Esophagus squamous epithelium (tissue), 4 donors: ENCODE measurements around the gene DGLUCY.

ENCODE experiments used
- CTCF ChIP-seq, 6 experiments: fragments of 450-650 bp in 4 of 6; fragments of 200-600 bp in 2 of 6; sonication (generic) in 2 of 6; IDR thresholded peaks; one replicate each; pipeline ENCODE4 v1.5.1; 2016 to 2019; ENCODE audit warnings: antibody characterized with exemption in 6 of 6, mild to moderate bottlenecking in 4 of 6, moderate library complexity in 4 of 6
- POLR2A ChIP-seq, 4 donors: fragments of 450-650 bp; IDR thresholded peaks; one replicate each; pipeline ENCODE4 v1.6.1; 2017; ENCODE audit warnings: antibody characterized with exemption in 4 of 4, mild to moderate bottlenecking in 4 of 4, moderate library complexity in 3 of 4

GRCh38 chr14:91070572-91070971 lies 43.3 kb upstream of the DGLUCY start:
- TF ChIP-seq CTCF (IDR thresholded peaks at IDR 0.05) (no peak), POLR2A (IDR thresholded peaks at IDR 0.05) (no peak)
